Activated CD4-positive, alpha-beta T cell treated with anti-CD3 and anti-CD28 coated beads for 1 hour (primary cell): Measurements from ENCODE around the gene CRK.
"Not testable (repeated sequence)": the region's sequence is repeated elsewhere in the genome, so short reads cannot be mapped to it uniquely, and the experiment has no call there.

ENCODE experiments used
- DNase-seq: peaks from one replicate; pipeline ENCODE4 v3.0.0-alpha.2; 2020

The CRK gene

DNA sequence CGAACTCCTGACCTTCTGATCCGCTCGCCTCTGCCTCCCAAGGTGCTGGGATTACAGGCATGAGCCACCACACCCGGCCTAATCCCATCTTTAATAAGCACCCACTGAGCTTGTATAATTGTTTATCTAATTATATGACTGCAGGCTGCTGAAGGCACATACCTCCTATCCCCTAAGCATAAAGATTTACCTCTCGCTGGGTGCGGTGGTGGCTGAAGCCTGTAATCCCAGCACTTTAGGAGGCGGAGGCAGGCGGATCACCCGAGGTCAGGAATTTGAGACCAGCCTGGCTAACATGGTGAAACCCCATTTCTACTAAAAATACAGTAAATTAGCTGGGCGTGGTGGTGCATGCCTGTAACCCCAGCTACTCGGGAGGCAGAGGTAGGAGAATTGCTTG is 35.9 kb downstream of the CRK start:
- DNase-seq, result no peak

DNA sequence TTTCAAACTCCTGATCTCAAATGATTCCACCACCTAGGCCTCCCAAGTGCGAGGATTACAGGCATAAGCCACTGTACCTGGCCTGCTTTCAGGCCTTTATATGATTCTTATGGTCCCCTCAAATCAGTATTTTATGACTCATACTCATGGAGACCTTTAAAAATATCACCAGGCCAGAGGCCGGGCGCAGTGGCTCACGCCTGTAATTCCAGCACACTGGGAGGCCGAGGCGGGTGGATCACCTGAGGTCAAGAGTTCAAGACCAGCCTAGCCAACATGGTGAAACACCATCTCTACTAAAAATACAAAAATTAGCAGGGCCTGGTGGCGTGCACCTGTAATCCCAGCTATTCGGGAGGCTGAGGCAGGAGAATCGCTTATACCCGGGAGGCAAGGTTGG is 37.6 kb downstream of the CRK start:
- DNase-seq, result not testable (repeated sequence)

DNA sequence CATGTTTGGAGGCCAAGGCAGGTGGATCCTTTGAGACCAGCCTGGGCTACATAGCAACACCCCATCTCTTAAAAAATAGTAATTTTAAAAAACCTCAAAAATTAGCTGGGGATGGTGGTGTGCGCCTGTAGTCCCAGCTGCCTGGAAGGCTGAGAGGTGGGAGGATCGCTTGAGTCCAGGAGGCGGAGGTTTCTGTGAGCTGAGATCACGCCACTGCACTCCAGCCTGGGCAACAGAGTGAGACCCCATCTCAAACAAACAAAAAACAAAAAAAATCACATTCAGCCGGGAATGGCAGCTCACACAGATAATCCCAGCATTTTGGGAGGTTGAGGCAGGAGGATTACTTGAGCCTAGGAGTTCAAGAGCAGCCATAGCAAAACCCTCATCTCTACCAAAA is 39.6 kb downstream of the CRK start:
- DNase-seq, result no peak

DNA sequence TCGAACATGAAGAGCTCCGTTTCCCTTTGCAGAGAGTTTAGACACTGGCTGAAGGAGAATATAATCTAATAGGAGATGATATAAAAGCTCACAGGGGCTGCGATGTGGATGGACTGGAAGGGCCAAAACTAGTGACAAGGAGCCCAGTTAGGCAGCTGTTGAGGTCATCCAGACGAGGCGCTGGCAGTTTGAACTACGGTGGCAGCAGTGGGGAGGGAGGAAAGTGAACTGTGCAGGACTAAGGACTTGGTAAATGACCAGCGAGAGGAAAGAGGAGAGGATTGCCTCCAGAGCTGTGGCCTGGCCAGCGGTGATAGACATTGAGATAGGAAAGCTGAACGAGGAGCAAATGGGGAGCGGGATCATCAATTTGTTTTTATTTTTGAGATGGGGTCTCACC is 41.4 kb downstream of the CRK start:
- no peak for DNase-seq

DNA sequence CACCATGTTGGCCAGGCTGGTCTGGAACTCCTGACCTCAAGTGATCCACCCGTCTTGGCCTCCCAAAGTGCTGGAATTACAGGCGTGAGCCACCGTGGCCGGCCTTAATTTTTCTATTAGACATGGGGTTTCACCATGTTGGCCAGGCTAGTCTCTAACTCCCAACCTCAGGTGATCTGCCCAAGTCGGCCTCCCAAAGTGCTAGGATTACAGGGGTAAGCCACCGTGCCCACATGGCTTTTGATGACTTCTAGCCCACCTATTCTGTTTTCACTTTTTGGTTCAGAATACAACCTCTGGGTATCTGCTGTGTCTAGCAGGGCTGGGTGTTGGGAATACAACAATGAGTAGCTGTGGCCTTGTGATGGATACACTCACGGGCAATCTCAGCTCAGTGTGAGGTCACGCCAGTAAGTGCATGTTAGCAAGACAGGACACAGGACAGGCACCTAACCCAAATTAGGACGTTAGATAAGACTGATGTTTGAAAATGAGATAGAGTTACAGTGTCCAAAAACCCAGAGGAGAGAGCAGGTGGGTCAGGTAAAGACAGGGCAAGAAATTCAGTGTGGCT is 41.9 kb downstream of the CRK start:
- no peak for DNase-seq

DNA sequence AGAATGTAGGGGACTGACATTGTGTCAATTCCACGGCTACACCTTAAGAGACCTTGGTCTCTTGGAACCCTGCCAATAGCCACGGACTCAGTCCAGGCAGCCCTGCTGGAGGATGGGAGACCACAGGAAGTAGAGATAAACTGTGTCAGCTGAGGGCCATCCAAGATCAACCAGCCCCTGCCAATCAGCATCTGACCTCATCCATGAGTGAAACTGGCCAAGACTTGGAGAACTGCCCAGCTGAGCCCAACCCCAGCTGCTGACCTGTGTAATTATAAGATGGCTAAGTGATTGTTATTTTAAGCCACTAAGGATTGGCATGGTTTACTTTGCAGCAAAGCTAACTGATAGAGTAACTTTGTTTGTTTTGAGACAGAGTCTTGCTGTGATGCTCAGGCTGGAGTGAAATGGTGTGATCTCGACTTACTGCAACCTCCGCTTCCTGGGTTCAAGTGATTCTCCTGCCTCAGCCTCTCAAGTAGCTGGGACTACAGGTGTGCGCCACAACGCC is 42.7 kb downstream of the CRK start:
- DNase-seq, result no peak

DNA sequence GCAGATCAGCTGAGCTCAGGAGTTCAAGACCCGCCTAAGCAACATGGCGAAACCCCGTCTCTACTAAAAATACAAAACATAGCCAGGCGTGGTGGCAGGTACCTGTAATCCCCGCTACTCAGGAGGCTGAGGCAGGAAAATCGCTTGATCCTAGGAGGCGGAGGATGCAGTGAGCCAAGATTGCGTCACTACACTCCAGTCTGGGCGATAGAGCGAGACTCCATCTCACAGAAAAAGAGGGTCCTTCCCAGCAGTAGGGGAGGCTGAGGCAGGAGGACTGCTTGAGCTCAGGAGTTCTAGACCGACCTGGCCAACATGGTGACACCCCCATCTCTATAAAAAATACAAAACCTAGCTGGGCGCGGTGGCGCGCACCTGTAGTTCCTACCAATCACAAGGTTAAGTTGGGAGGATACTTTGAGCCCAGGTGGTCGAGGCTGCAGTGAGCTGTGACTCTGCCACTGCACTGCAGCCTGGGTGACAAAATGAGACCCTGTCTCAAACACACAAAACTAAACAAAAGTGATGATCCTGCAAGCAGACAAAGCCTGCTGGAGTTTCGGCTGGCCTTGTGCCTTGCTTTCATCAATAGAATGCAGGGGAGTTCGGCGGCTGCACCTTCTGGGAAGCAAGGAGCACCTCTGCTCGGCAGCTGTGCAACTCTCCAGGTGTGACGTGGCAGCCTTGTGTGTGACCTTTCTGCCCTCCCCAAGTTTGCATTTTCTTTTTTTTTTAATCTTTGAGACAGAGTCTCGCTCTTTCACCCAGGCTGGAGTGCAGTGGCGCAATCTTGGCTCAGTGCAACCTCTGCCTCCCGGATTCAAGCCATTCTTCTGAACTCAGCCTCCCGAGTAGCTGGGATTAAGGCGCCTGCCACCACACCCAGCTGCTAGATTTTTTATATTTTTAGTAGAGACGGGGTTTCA is 43.6 kb downstream of the CRK start:
- no peak for DNase-seq

DNA sequence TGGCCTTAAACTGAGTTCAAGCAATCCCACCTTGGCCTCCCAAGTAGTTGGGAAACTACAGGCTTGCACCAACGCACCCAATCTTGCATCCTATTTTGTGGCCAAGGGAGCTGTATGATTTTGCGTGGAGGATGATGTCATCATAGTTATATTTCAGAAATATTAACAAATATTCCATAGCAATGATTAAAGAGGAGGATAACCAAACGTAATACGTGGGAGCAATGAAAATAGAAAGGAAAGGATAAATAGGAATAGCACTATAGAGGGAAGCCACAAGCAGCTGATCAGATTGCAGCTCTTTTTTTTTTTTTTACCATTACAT is 53.8 kb downstream of the CRK start:
- DNase-seq, result no peak

DNA sequence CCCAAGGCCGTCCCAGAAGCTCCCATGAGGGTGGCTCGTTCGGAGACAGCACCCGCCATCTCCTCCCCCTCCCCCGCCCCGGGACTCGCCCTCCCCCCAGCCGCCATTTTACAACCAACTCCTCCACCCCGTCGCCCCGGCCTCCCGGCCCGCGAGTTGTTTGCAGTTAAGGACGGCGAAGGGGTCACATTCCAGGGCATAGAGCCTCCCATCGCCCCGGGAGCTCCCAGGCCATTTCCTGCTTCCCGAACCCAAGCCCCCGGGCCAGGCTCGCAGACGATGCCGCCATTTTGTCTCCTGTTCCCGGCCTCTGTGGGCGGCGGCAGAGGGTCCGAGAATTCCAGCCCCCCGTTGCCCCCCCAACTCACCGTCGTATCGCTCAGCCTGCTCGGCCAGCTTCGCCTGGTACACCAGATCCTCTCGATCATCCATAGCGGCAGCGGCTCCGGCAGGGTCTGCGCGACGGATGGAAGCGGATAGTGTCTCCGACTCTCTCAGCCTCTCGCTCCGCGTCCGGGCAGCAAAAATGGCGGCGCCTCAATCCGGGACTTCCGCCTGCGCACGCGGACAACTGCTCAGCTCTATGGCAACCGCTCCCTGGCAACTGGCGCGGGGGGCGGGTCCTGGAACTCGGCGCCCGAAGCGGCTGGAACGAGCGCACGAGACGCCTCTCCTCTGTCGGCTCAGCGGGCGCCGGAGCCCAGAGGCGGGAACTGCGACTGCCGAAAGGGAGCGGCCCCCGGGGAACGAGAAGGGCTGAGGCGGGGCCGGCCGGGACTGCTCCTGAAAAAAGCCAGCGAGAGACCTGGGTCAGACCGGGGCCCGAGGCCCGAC is 56.1 kb downstream of the CRK start, which contains the start of gene YWHAE:
TSS of gene YWHAE (minus strand) at position 544 of the 834 bp plus-strand sequence. CDS start at position 432, 112 bp downstream.
- DNase-seq, result peak; percentile 95

DNA sequence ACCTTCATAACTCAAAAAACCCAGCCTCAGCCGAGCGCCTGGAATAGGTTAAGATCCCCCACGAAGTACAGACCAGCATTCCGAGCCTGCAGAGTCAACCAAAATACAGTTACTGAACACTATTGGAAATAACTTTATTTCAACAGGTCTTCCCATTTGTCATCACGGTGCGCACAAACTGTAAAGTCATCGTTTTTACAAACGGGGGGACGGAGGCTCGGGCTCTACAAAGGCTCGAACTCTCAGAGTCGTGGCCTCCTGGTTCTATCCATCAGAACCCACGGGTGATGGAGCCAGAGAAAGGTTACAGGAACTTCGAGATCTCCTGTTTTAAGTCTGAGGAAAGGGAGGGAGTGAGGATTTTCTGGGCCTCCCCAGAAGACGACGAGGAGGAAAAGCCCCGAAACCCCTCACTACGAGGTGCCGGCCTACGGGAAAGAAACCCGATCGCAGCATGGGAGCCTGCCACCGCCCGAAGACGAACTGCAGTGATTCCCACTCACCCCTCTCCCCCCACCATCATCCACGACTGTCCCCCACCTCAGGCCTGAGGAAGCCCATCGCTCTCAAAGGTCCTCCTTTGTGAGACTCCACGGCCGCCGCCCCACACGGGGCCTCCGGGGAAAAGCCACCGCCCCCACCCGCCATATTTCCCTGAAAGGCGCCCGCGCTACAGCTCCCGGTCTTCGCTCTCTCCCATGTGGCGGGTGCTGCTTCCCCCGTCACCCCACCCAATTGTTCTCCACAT is 56.9 kb downstream of the CRK start:
- DNase-seq, result peak; percentile 41

DNA sequence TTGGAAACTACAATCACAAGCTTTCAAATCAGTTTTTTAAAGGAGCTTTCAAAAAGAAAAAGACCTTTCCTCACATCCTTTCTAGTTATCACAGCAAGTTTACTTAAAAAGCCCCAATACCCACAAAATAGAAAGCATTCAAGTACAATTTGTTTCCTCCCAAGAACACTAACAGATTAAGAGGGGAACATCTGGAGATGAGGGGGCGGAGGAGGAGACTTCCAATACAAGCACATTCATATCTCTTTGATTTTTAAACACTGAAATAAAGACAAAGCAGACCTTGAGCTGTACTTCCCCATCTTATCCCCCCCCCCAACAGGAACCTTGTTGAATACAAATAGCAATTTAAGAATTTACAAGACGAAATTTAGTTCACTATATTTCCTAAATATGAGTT is 58.0 kb downstream of the CRK start:
- DNase-seq, result no peak

DNA sequence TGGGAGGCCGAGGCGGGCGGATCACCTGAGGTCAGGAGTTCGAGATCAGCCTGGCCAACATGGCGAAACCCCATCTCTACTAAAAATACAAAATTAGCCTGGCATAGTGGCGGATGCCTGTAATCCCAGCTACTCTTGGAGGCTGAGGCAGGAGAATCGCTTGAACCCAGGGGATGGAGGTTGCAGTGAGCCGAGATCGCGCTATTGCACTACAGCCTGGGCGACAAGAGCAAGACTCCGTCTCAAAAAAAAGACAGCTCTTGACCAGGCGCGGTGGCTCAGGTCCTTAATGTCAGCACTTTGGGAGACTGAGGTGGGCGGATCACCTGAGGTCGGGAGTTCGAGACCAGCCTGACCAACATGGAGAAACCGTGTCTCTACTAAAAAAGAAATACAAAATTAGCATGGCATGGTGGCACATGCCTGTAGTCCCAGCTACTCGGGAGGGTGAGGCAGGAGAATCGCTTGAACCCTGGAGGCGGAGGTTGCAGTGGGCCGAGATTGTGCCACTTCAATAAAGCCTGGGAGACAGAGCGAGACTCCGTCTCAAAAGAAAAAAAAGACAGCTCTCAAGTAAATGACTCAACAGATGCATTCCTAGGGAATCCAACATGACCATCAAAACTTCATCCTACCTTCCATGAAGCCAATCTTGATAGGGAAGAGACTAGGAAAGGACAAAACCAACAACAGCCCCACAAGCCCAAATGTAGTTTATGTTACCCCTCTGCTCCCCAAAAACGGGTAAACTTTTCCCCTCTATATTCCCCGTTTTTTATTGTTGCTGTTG is 60.0 kb downstream of the CRK start:
- DNase-seq, result not testable (repeated sequence)

DNA sequence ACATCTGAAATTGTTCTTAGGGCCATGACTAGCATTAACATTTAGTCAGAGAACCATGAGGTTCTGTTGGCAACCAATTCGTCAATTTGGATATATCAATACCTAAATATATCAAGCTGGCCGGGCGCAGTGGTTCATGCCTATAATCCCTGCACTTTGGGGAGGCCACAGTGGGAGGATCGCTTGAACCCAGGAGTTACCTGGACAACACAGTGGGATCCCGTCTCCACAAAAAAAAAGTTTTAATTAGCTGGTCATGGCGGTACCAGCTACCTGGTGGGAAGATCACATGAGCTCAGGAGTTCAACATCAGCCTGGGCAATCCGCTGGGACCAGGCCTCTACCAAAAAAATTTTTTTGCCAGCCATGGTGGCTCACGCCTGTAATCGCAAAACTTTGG is 64.5 kb downstream of the CRK start:
- DNase-seq, result no peak

DNA sequence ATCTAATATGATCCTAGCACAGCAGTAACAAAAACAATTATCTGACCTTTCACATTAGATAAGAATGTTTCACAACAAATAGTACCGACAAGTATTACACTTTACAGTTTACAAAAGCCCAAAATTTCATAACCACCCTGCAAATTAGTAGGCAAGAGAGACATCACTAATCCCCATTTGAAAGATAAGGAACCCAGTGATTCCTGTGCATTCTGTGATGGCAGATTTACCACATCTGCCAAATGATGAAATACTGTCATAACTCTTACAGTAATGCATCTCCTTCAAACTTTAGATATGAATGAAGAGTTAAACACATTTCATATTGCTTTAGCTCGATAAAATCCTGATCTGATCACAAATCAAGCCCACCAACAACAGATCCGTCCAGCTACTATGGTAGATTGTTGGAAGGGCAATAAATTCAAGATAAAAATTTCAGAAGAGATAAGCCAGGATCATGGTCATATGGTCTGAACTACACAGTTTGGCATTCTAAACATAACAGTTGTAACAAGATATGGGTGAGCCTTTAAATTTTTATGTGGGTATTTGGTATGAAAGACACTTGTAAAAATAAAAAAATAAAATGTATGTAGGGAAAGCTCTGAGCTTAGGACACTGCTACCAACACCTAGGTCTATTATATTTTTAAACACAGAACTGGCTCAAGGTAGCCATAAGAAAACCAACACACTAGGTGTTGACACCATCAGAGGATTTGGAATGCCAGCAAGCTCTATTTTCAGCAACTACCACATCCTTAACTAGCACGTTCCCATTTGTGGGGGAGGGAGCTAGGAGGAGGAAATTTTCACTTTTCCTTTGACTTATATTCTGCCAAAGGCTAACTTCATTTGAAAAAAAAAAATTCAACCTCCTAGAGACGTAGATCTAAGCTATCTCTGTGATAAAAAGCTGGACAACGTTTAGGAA is 65.3 kb downstream of the CRK start:
- no peak for DNase-seq

DNA sequence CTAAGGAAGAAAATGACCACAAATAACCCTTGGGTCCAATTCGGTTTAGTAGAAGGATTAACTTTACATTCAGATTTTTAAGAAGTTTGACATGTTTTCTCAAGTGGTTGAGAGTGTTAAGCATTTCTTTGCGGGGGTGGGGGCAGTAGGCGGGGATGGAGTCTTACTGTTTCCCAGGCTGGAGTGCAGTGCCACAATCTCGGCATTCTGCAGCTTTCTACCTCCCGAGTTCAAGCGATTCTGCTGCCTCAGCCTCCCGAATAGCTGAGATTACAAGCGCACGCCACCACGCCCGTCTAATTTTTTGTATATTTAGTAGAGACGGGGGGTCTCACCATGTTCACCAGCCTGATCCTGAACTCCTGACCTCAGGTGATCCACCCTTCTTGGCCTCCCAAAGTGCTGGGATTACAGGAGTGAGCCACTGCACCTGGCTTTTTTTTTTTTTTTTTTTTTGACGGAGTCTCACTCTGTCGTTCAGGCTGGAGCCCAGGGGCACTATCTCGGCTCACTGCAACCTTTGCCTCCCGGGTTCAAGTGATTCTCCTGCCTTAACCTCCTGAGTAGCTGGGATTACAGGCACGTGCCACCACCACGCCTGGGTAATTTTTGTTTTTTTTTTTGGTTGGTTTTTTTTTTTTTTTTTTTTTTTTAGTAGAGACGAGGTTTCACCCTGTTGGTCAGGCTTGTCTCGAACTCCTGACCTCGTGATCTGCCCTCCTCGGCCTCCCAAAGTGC is 68.4 kb downstream of the CRK start:
- DNase-seq, result not testable (repeated sequence)

DNA sequence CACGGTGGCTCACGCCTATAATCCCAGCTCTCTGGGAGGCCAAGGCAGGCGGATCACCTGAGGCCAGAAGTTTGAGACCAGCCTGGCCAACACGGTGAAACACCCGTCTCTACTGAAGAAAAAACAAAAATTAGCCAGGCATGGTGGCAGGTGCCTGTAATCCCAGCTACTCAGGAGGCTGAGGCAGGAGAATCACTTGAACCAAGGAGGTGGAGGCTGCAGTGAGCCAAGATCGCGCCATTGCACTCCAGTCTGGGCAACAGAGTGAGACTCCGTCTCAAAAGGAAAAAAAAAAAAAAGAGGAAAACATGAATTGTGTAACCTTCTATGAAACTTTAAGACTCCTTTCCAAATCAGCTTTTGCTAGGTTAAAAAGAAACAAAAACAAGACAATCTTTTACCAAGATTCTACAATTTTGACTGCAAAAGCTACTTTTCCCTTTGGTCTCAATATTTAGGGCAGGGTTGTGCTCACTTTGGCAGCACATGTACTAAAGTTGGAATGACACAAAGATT is 69.3 kb downstream of the CRK start:
- DNase-seq, result not testable (repeated sequence)

DNA sequence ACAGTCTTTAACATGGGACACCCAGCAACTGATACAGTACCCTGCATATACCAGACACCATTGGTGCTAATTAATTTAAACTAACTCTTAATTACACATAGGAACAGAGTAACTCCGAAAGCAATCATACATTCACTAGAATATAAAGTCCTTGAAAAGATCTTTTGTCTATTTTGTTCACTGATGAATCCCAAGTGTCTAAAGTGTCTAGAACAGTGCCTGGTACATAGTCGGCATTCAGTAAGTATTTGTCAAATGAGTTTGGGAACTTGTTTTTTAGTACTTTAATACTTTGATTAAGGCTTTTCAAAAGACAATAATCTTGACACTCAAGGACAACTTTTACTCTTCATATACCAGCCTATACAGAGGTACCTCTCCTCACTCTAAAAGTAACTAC is 69.8 kb downstream of the CRK start:
- no peak for DNase-seq

DNA sequence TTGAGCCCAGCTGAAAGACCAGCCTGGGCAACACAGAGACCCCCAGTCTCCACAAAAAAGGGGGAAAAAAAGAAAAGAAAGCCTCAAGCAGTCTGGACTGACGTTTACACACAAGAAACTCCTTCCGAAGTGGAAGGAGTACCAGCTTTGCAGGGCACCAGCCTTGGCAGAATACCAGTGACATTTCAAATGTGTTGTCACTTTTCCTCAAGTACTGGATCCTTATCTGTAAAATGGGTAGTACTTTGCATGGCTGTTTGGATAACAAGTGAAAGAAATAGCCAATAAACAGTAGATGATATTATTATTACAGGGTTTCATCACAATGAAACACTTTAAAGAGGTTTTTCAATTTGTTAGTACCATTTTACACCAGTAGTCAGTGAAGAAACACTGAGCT is 70.2 kb downstream of the CRK start:
- DNase-seq, result no peak

DNA sequence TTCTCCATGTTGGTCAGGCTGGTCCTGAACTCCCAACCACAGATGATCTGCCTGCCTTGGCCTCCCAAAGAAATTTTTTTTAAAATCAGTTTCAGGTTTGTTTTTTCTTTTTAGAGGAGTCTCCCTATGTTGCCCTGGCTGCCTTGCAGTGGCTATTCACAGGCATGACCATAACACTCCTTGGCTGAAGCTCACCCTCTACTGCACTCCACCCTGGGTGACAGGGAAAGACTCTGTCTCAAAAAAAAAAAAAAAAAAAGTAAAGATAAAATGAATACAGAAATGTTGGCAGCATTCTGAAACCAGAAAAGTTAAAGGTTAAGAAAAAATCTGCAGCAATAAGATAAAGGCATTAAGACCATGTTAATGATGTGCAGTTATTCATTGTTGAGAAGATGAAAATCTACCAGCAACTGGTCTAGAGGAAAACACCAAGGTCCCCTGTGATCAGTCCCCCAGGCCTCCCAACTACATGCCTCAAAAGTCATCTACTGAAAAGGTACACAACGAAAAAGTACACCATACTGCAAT is 71.1 kb downstream of the CRK start:
- DNase-seq, result no peak
